VCaP (cell line): ENCODE data around the gene PTN.

ENCODE experiments used
- H3K27ac ChIP-seq: fragments of 450-650 bp; 2 replicates; pipeline ENCODE4 v1.5.1; 2017
- CTCF ChIP-seq: fragments of 450-650 bp; conservative IDR thresholded peaks from 2 replicates; pipeline ENCODE4 v1.5.1; 2017; ENCODE audit warnings: mild to moderate bottlenecking, moderate library complexity

The PTN gene

GRCh38 chr7:137343281-137343841 lies at the start of gene PTN:
Gene PTN (minus strand): TSS chr7:137343733. CDS start chr7:137254973, 88,760 bp downstream.
- TF ChIP-seq CTCF, result no peak
- no peak within 1 kb of the TSS for H3K27ac ChIP-seq

GRCh38 chr7:137390076-137390475 lies 46.5 kb upstream of the PTN start:
- H3K27ac ChIP-seq, result no peak overlapping the region
- TF ChIP-seq CTCF, result no peak

- no peak for TF ChIP-seq CTCF
- no peak overlapping the region for H3K27ac ChIP-seq
Observed at GRCh38 chr7:137388916-137389315, 45.4 kb upstream of the PTN start.

- no peak overlapping the region for H3K27ac ChIP-seq
- TF ChIP-seq CTCF, result no peak
Observed at GRCh38 chr7:137386966-137387365, 43.4 kb upstream of the PTN start.

GRCh38 chr7:137381045-137381444 lies 37.5 kb upstream of the PTN start:
- TF ChIP-seq CTCF, result no peak

GRCh38 chr7:137373507-137373906 lies 30.0 kb upstream of the PTN start:
- no peak for TF ChIP-seq CTCF
- no peak overlapping the region for H3K27ac ChIP-seq

More at GRCh38 chr7:137381045-137381444, 37.5 kb upstream of the PTN start:
- no peak overlapping the region for H3K27ac ChIP-seq

- no peak overlapping the region for H3K27ac ChIP-seq
- no peak for TF ChIP-seq CTCF
Observed at GRCh38 chr7:137371616-137372015, 28.1 kb upstream of the PTN start.
